Endodermal cell (in vitro differentiated cells): ENCODE results near the gene BRICD5. TPM values are rescaled to one million over a fixed set of nuclear protein-coding genes. Genes with fewer than 3 reads are reported as not detected.

Source experiments
- DNase-seq: peaks from one replicate; pipeline ENCODE4 v3.0.0-alpha.2; 2017
- H3K27ac ChIP-seq: 2 replicates; pipeline ENCODE4 v1.5.1; 2013; ENCODE audit warnings: mild to moderate bottlenecking, low read depth, low read length, moderate library complexity
- H3K27me3 ChIP-seq: 2 replicates; pipeline ENCODE4 v1.6.1; 2013; ENCODE audit warnings: mild to moderate bottlenecking, low read length, moderate library complexity; ENCODE audit not compliant: insufficient read depth, control insufficient read depth, poor library complexity, severe bottlenecking
- H3K36me3 ChIP-seq: 2 replicates; pipeline ENCODE4 v1.7.0; 2013; ENCODE audit warnings: mild to moderate bottlenecking, low read length, moderate library complexity; ENCODE audit not compliant: control insufficient read depth, insufficient read depth
- H3K4me1 ChIP-seq: one replicate; pipeline ENCODE4 v1.7.0; 2013; ENCODE audit warnings: low read length; ENCODE audit not compliant: control insufficient read depth, insufficient read depth
- H3K4me3 ChIP-seq: 2 replicates; pipeline ENCODE4 v1.5.1; 2013; ENCODE audit warnings: mild to moderate bottlenecking, low read length, moderate library complexity
- H3K9ac ChIP-seq: 2 replicates; pipeline ENCODE4 v1.6.1; 2013; ENCODE audit warnings: mild to moderate bottlenecking, low read length, moderate library complexity; ENCODE audit not compliant: poor library complexity, severe bottlenecking; ENCODE audit errors: extremely low read depth
- H3K9me3 ChIP-seq: 2 replicates; pipeline ENCODE4 v1.6.1; 2013; ENCODE audit warnings: mild to moderate bottlenecking, low read length, moderate library complexity; ENCODE audit not compliant: control insufficient read depth
- H3K27ac Mint-ChIP-seq: 2 replicates; pipeline ENCODE4 v1.8.0; 2020; ENCODE audit warnings: mixed read lengths
- H3K27me3 Mint-ChIP-seq: 2 replicates; pipeline ENCODE4 v1.8.0; 2021; ENCODE audit warnings: mild to moderate bottlenecking, mixed read lengths; ENCODE audit not compliant: insufficient read depth
- H3K36me3 Mint-ChIP-seq: 2 replicates; pipeline ENCODE4 v1.8.0; 2020; ENCODE audit warnings: low read depth, mixed read lengths
- H3K4me1 Mint-ChIP-seq: 2 replicates; pipeline ENCODE4 v1.8.0; 2020; ENCODE audit warnings: mixed read lengths
- H3K4me3 Mint-ChIP-seq: 2 replicates; pipeline ENCODE4 v1.8.0; 2020; ENCODE audit warnings: mild to moderate bottlenecking, moderate library complexity, mixed read lengths
- H3K9me3 Mint-ChIP-seq: 2 replicates; pipeline ENCODE4 v1.8.0; 2020; ENCODE audit warnings: mild to moderate bottlenecking, mixed read lengths
- WGBS, 2 experiments: methylation state at CpG; one replicate each; pipeline versions ENCODE4 v1.1.5 to v1.1.7; 2013; ENCODE audit warnings: missing lambda C conversion rate in 2 of 2, mixed read lengths in 1 of 2; ENCODE audit not compliant: insufficient coverage in 1 of 2, insufficient read length in 1 of 2; 5-methylcytosine and 5-hydroxymethylcytosine counted together
- total RNA-seq, 2 donors: library from RNA; stranded (reverse); fragmentation: NEBNext Ultra II Directional in 1 of 2; extraction: Animal tissue kit (Norgen Biotek cat#: 25700) in 1 of 2; gene quantifications; 2 replicates in 1 of 2; 3 replicates in 1 of 2; pipeline ENCODE4 v1.2.1, GENCODE V29; 2021
- TF ChIP-seq, protein P1 (sequence below): fragments of 200-600 bp; sonication (generic); conservative IDR thresholded peaks from 2 replicates; pipeline ENCODE4 v1.5.0; 2021; ENCODE audit warnings: antibody characterized with exemption, mild to moderate bottlenecking

Gene BRICD5
- total RNA-seq, 2 donors from 2014 or later, result 7.7 to 15.0 TPM

DNA sequence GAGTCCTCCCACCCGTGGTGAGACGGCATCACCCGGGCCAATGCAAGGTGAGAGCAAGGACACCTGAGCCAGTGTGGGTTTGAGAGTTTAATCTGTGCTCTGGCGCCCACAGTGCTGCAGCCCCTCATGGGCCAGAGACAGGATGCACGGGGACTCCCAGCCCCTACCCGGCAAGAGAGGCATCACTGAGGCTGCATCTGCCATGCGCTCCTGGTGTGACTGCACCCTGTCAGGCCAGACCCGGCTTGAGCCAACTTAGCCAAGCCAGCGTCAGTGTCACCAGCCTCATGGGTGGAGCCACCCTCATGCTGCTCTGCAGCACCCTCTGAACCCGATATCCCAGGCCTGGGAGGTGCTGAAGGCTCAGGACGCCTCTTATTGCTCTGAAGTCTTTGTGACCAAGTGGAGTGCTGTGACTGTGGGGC lies 1.3 kb upstream of the BRICD5 start:
- Mint-ChIP-seq H3K27me3 (no peaks in the 10 kb centered on the region), H3K4me1 (peaks cover 12% of the 10 kb centered on the region), H3K36me3 (peaks cover 29% of the 10 kb centered on the region), H3K4me3 (no peak overlapping the region), H3K27ac (peak overlapping the region; percentile 41), H3K9me3 (no peaks in the 10 kb centered on the region)
- 88 to 96% methylated on average over 5 to 11 of the region's 11 CpGs for WGBS, 2 experiments
- H3K36me3 ChIP-seq, result peaks cover 32% of the 10 kb centered on the region
- no peak overlapping the region for H3K4me3 ChIP-seq
- H3K4me1 ChIP-seq, result peaks cover 3% of the 10 kb centered on the region
- no peaks in the 10 kb centered on the region for H3K27me3 ChIP-seq
- H3K9ac ChIP-seq, result no peak overlapping the region
- no peaks in the 10 kb centered on the region for H3K9me3 ChIP-seq
- no peak for DNase-seq
- TF ChIP-seq, protein P1, sequence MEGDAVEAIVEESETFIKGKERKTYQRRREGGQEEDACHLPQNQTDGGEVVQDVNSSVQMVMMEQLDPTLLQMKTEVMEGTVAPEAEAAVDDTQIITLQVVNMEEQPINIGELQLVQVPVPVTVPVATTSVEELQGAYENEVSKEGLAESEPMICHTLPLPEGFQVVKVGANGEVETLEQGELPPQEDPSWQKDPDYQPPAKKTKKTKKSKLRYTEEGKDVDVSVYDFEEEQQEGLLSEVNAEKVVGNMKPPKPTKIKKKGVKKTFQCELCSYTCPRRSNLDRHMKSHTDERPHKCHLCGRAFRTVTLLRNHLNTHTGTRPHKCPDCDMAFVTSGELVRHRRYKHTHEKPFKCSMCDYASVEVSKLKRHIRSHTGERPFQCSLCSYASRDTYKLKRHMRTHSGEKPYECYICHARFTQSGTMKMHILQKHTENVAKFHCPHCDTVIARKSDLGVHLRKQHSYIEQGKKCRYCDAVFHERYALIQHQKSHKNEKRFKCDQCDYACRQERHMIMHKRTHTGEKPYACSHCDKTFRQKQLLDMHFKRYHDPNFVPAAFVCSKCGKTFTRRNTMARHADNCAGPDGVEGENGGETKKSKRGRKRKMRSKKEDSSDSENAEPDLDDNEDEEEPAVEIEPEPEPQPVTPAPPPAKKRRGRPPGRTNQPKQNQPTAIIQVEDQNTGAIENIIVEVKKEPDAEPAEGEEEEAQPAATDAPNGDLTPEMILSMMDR, result no peak
- no peak overlapping the region for H3K27ac ChIP-seq

DNA sequence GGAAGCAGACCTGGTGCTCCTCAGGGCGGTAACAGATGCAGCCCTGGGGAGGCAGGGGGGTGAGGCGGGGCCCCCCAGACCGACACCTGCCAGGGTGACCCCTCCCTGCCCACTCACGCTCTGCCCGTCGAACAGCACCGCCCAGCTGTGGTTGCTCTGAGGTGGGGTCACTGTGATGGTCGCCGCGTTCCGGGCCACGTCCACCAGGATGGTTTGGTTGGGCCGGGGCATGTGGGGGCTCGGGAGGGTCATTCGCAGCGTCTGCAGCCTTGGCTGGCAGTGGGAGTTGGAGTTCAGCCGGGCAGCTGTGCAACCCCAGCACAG lies 692 bp downstream of the BRICD5 start:
- no peak overlapping the region for H3K9ac ChIP-seq
- no peaks in the 10 kb centered on the region for H3K9me3 Mint-ChIP-seq
- WGBS, 2 experiments, result 91 to 94% methylated on average over 11 to 17 of the region's 17 CpGs

DNA sequence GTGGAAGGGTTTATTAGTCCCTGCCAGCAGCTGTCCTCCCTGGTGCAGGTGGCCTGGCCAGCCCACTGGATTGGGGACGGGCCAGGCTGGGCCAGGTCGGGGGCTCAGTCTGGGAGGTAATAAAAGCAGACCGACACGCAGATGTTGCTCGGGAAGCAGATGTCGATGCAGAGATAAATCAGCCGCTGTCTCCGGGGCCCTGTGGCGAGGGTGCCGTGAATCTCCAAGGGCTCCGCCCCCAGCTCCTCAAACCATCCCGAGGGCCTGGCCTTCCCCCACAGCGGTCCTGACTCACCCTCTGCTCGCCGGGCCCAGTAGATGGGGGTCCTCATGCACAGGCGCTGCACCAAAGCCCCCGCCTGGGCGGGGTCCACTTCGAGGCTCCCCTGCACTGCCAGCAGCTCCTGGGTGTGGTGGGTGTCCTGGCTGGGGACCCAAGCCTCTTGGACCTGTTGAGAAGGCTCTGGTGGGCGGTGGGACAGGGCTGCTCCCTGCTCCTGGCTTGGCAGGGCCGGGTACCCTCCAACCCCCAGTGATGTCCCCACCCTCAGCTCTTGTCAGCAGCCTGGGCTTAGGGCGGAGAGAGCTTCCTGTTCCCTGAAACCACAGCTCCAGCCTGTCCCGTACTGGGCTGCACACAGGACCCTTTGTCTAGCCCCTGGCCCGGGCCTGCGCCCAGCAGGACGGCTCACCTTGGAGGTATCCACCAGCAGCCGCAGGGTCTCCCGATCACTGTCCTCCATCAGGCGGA lies 1.2 kb downstream of the BRICD5 start:
- no peaks in the 10 kb centered on the region for H3K9me3 ChIP-seq
- no peak for DNase-seq
- WGBS, 2 experiments, result 96 to 97% methylated on average over 23 to 29 of the region's 29 CpGs
- TF ChIP-seq, protein P1, result no peak
- H3K4me3 ChIP-seq, result no peak overlapping the region
- Mint-ChIP-seq H3K4me1 (peaks cover 14% of the 10 kb centered on the region), H3K36me3 (peaks cover 34% of the 10 kb centered on the region), H3K4me3 (no peak overlapping the region), H3K9me3 (no peaks in the 10 kb centered on the region), H3K27ac (no peak overlapping the region), H3K27me3 (no peaks in the 10 kb centered on the region)
- peaks cover 3% of the 10 kb centered on the region for H3K4me1 ChIP-seq
- peaks cover 32% of the 10 kb centered on the region for H3K36me3 ChIP-seq
- H3K9ac ChIP-seq, result no peak overlapping the region
- H3K27me3 ChIP-seq, result no peaks in the 10 kb centered on the region
- H3K27ac ChIP-seq, result no peak overlapping the region

More for the DNA sequence above, 692 bp downstream of the BRICD5 start:
- TF ChIP-seq, protein P1, result no peak
- Mint-ChIP-seq H3K36me3 (peaks cover 34% of the 10 kb centered on the region), H3K27me3 (no peaks in the 10 kb centered on the region), H3K4me3 (no peak overlapping the region), H3K4me1 (peaks cover 14% of the 10 kb centered on the region), H3K27ac (no peak overlapping the region)
- Histone ChIP-seq H3K27ac (no peak overlapping the region), H3K9me3 (no peaks in the 10 kb centered on the region), H3K27me3 (no peaks in the 10 kb centered on the region), H3K4me1 (peaks cover 3% of the 10 kb centered on the region), H3K36me3 (peaks cover 32% of the 10 kb centered on the region), H3K4me3 (no peak overlapping the region)
- no peak for DNase-seq
